Heart left ventricle (tissue), 16 donors: ENCODE data around the gene GIN1. TPM values are rescaled to one million over a fixed set of nuclear protein-coding genes. Genes with fewer than 3 reads are reported as not detected.
A peak's percentile ranks its signal among the peaks of the same experiment; 100 is the strongest.
"Not testable (repeated sequence)": the region's sequence is repeated elsewhere in the genome, so short reads cannot be mapped to it uniquely, and the experiment has no call there.

Source experiments
- ATAC-seq, 4 donors: fragments of 200-7000 bp; cut with Tn5 transposase; one replicate each; pipeline ENCODE4 v1.9.1; 2020 to 2022; ENCODE audit warnings: moderate library complexity in 4 of 4, mild to moderate bottlenecking in 3 of 4, moderate number of reproducible peaks in 1 of 4
- DNase-seq, 5 donors: peaks; one replicate each; pipeline ENCODE4 v3.0.0-alpha.2; 2020
- H3K27ac ChIP-seq, 12 donors: fragments of 200-600 bp; sonication (generic) in 4 of 12; one replicate each; pipeline versions ENCODE4 v1.5.0 to v1.8.0; 2016 to 2022; ENCODE audit warnings: mild to moderate bottlenecking in 2 of 12
- H3K27me3 ChIP-seq, 9 donors: fragments of 200-600 bp; sonication (generic) in 2 of 9; one replicate each; pipeline versions ENCODE4 v1.5.1 to v1.8.0; 2016 to 2022; ENCODE audit warnings: mild to moderate bottlenecking in 3 of 9
- H3K36me3 ChIP-seq, 9 donors: fragments of 200-600 bp; sonication (generic) in 2 of 9; one replicate each; pipeline versions ENCODE4 v1.5.0 to v1.8.0; 2018 to 2022; ENCODE audit warnings: mild to moderate bottlenecking in 2 of 9
- H3K4me1 ChIP-seq, 12 donors: fragments of 200-600 bp; sonication (generic) in 4 of 12; one replicate each; pipeline versions ENCODE4 v1.5.0 to v1.8.0; 2016 to 2022; ENCODE audit warnings: mild to moderate bottlenecking in 3 of 12
- H3K4me3 ChIP-seq, 12 donors: fragments of 200-600 bp; sonication (generic) in 4 of 12; one replicate each; pipeline versions ENCODE4 v1.5.0 to v1.8.0; 2017 to 2022; ENCODE audit warnings: mild to moderate bottlenecking in 9 of 12, moderate library complexity in 4 of 12
- H3K9me3 ChIP-seq, 12 donors: fragments of 200-600 bp; sonication (generic) in 4 of 12; one replicate each; pipeline versions ENCODE4 v1.5.0 to v1.8.0; 2016 to 2022; ENCODE audit warnings: mild to moderate bottlenecking in 1 of 12
- CTCF ChIP-seq, 12 donors: fragments of 200-600 bp; sonication (generic) in 4 of 12; IDR thresholded peaks; one replicate each; pipeline versions ENCODE4 v1.5.0 to v1.8.0; 2018 to 2022; ENCODE audit warnings: antibody characterized with exemption in 12 of 12, mild to moderate bottlenecking in 5 of 12
- POLR2A ChIP-seq, 2 donors: fragments of 450-650 bp; IDR thresholded peaks; one replicate each; pipeline ENCODE4 v1.6.1; 2017; ENCODE audit warnings: antibody characterized with exemption in 2 of 2, mild to moderate bottlenecking in 2 of 2, moderate library complexity in 2 of 2
- WGBS, 4 donors: extraction: QIAGEN DNeasy Blood & Tissue Kit in 2 of 4; methylation state at CpG; one replicate each; pipeline versions ENCODE4 v1.1.5 to v1.1.7; 2013 to 2018; 5-methylcytosine and 5-hydroxymethylcytosine counted together
- intact Hi-C, 10 donors: fragments of 100-400 bp; cut with DNase I; formaldehyde crosslinking; loops; one replicate each; pipeline versions ENCODE4 v1.11.1 to v1.14.2; 2022
- polyA plus RNA-seq, 2 donors: library from polyadenylated mRNA; stranded (reverse); fragments of 200-250 nt; gene quantifications; one replicate each; pipeline ENCODE4 v1.2.3, GENCODE V29; 2013
- total RNA-seq, 9 donors: library from RNA; depleted of rRNA in 2 of 9; stranded (reverse); fragments of >200 nt in 2 of 9; fragmentation: NEBNext Ultra II Directional in 3 of 9; extraction: Animal tissue kit (Norgen Biotek cat#: 25700) in 3 of 9; gene quantifications; one replicate each; pipeline versions ENCODE4 v1.1.0 to v1.2.4, GENCODE V29; 2016 to 2023
- donor health status: ischemic (EF 13 %, LVEDD 7.1; RV severe dilation, severe dysfunction).
- donor health status: healthy with polysubstance abuse.
- donor health status: DM: no; HTN: yes; CAD: no.
- donor health status: DM: no; HTN: no; CAD: no.
- donor health status: ischemic (EF 25% LVEDD 6.9; RV normal size, moderate dysfunction).
- donor health status: ischemic (EF 25% LVEDD 5.7; RV mildly dilated, moderate dysfunction).
- donor health status: healthy.
- donor health status: DM: yes; HTN: yes; CAD: no.
- donor health status: ischemic (EF 35%, LVEDD 5.7; RV mildly dilated, moderate dysfunction).
- donor health status: nonischemic (EF 11% LVEDD 7.7; RV severe dilation, severe dysfunction).
- donor health status: DM: yes; HTN: yes; CAD: no.
- donor health status: PGD.
- donor health status: ischemic (EF 29% LVEDD 5.4; RV normal size, mild dysfunction).
- donor health status: nonischemic (EF 23%, LVEDD 6.1; RV moderate dilation, normal function).

Gene GIN1
- total and polyA plus RNA-seq, 11 donors, result 6.7 to 17.8 (median 12.1) TPM

GRCh38 chr5:103148213-103148612 lies 28.3 kb upstream of the GIN1 start:
- peaks cover 0 to 62% (median 29%) of the 10 kb centered on the region in 9 donors for H3K36me3 ChIP-seq
- no peak overlapping the region for H3K27ac ChIP-seq
- H3K9me3 ChIP-seq, result no peaks in the 10 kb centered on the region
- DNase-seq, result no peak
- no peaks in the 10 kb centered on the region for H3K27me3 ChIP-seq
- TF ChIP-seq POLR2A (IDR thresholded peaks at IDR 0.05) (no peak), CTCF (IDR thresholded peaks at IDR 0.05) (no peak)
- no peak overlapping the region for H3K4me3 ChIP-seq
- H3K4me1 ChIP-seq, result no peaks in the 10 kb centered on the region
- ATAC-seq, result no peak
- 56 to 63% (median 60%) methylated on average over 1 of the region's 1 CpG for WGBS, 4 donors
- intact Hi-C loops, result no loop called here

- H3K9me3 ChIP-seq, result no peaks in the 10 kb centered on the region
- intact Hi-C loops, result no loop called here
- TF ChIP-seq POLR2A (IDR thresholded peaks at IDR 0.05) (no peak), CTCF (IDR thresholded peaks at IDR 0.05) (no peak)
Observed at GRCh38 chr5:103145196-103145595, 25.3 kb upstream of the GIN1 start.

GRCh38 chr5:103142132-103142531 lies 22.2 kb upstream of the GIN1 start:
- H3K27ac ChIP-seq, H3K4me1 ChIP-seq, ATAC-seq, H3K4me3 ChIP-seq, H3K27me3 ChIP-seq, H3K9me3 ChIP-seq, DNase-seq, intact Hi-C loops: not testable (repeated sequence)
- WGBS, 4 donors, result 98 to 100% (median 99%) methylated on average over 5 to 25 of the region's 25 CpGs
- peaks cover 0 to 43% (median 13%) of the 10 kb centered on the region in 9 donors for H3K36me3 ChIP-seq

More at GRCh38 chr5:103145196-103145595, 25.3 kb upstream of the GIN1 start:
- ATAC-seq (no peak), DNase-seq (no peak)
- Histone ChIP-seq H3K27ac (no peak overlapping the region), H3K27me3 (no peaks in the 10 kb centered on the region), H3K4me3 (no peak overlapping the region), H3K4me1 (no peaks in the 10 kb centered on the region), H3K36me3 (peaks cover 0 to 41% (median 15%) of the 10 kb centered on the region in 9 donors)

GRCh38 chr5:103139264-103139865 lies 19.4 kb upstream of the GIN1 start:
- no peaks in the 10 kb centered on the region for H3K27me3 ChIP-seq
- no peaks in the 10 kb centered on the region for H3K9me3 ChIP-seq
- DNase-seq (peak in 4 of 5 donors; percentile 54 to 76 (median 72)), ATAC-seq (peak; percentile 71 to 90 (median 87))
- intact Hi-C loops, result loop anchor here in 8 of 10 donors (1.0 to 10.0 kb wide), 9 partner anchors 98 to 602 kb away; no protein-coding TSS in a partner anchor
- no peaks in the 10 kb centered on the region for H3K4me1 ChIP-seq
- H3K4me3 ChIP-seq, result no peak overlapping the region
- TF ChIP-seq CTCF (IDR thresholded peaks at IDR 0.05) (peak; percentile 76 to 95 (median 90)), POLR2A (IDR thresholded peaks at IDR 0.05) (no peak)
- peaks cover 0 to 59% (median 20%) of the 10 kb centered on the region in 9 donors for H3K36me3 ChIP-seq
- no peak overlapping the region for H3K27ac ChIP-seq
- WGBS, 4 donors, result 0 to 3% (median 2%) methylated on average over 2 of the region's 2 CpGs
